NCI-H226 (cell line): ENCODE results near the gene CLPSL1.
"Not testable (repeated sequence)": the region's sequence is repeated elsewhere in the genome, so short reads cannot be mapped to it uniquely, and the experiment has no call there.

ENCODE experiments used
- DNase-seq: peaks from one replicate; pipeline ENCODE4 v3.0.0-alpha.2; 2015

The CLPSL1 gene

GRCh38 chr6:35780719-35781118 is at the start of gene CLPSL1:
Gene CLPSL1 (plus strand): TSS chr6:35781019. CDS start chr6:35781111, 92 bp downstream.
- no peak for DNase-seq

- peak; percentile 51 for DNase-seq
These were observed 49.4 kb upstream of the CLPSL1 start for GRCh38 chr6:35731414-35731735.

GRCh38 chr6:35731736-35732532 is 48.9 kb upstream of the CLPSL1 start:
- peak; percentile 74 for DNase-seq

GRCh38 chr6:35733633-35734032 is 47.2 kb upstream of the CLPSL1 start:
- no peak for DNase-seq

- not testable (repeated sequence) for DNase-seq
These were observed 46.5 kb upstream of the CLPSL1 start for GRCh38 chr6:35734319-35734718.

GRCh38 chr6:35735452-35735851 is 45.4 kb upstream of the CLPSL1 start:
- DNase-seq: no peak

- peak; percentile 24 for DNase-seq
These were observed 44.4 kb upstream of the CLPSL1 start for GRCh38 chr6:35736253-35736894.

- DNase-seq: no peak
These were observed 43.8 kb upstream of the CLPSL1 start, which contains the start of gene ARMC12 for GRCh38 chr6:35736982-35737412. Gene ARMC12 (plus strand): TSS chr6:35737032. CDS start chr6:35737109, 77 bp downstream.

- DNase-seq: peak; percentile 57
These were observed 43.2 kb upstream of the CLPSL1 start for GRCh38 chr6:35737413-35738211.

- DNase-seq: no peak
These were observed 40.9 kb upstream of the CLPSL1 start for GRCh38 chr6:35739645-35740524.

GRCh38 chr6:35742842-35743241 is 38.0 kb upstream of the CLPSL1 start:
- DNase-seq: no peak

GRCh38 chr6:35745509-35745908 is 35.3 kb upstream of the CLPSL1 start:
- no peak for DNase-seq

GRCh38 chr6:35746516-35746915 is 34.3 kb upstream of the CLPSL1 start:
- no peak for DNase-seq

- no peak for DNase-seq
These were observed 32.9 kb upstream of the CLPSL1 start for GRCh38 chr6:35747877-35748276.

- no peak for DNase-seq
These were observed 30.3 kb upstream of the CLPSL1 start for GRCh38 chr6:35750557-35750956.

GRCh38 chr6:35751594-35751993 is 29.2 kb upstream of the CLPSL1 start:
- no peak for DNase-seq

GRCh38 chr6:35752330-35752729 is 28.5 kb upstream of the CLPSL1 start:
- no peak for DNase-seq

GRCh38 chr6:35754452-35755277 is 26.2 kb upstream of the CLPSL1 start:
- no peak for DNase-seq

GRCh38 chr6:35755278-35755924 is 25.4 kb upstream of the CLPSL1 start:
- no peak for DNase-seq

GRCh38 chr6:35757456-35758123 is 23.2 kb upstream of the CLPSL1 start:
- peak; percentile 28 for DNase-seq
